Breast epithelium (tissue), 4 donors: ENCODE results near the gene FXYD2. TPM values are rescaled to one million over a fixed set of nuclear protein-coding genes. Genes with fewer than 3 reads are reported as not detected.

Experiments
- DNase-seq, 2 donors: peaks; one replicate each; pipeline ENCODE4 v3.0.0-alpha.2; 2019; ENCODE audit warnings: low spot score in 2 of 2
- H3K27ac ChIP-seq, 2 donors: fragments of 200-600 bp; sonication (generic) in 1 of 2; one replicate each; pipeline ENCODE4 v1.5.1; 2016 to 2019; ENCODE audit warnings: mild to moderate bottlenecking in 1 of 2
- H3K27me3 ChIP-seq, 2 donors: fragments of 200-600 bp; sonication (generic) in 1 of 2; one replicate each; pipeline versions ENCODE4 v1.5.1 to v1.6.0; 2017 to 2019; ENCODE audit warnings: control low read depth in 1 of 2, mild to moderate bottlenecking in 1 of 2
- H3K36me3 ChIP-seq: fragments of 200-600 bp; one replicate; pipeline ENCODE4 v1.5.1; 2019
- H3K4me1 ChIP-seq, 2 donors: fragments of 200-600 bp; sonication (generic); one replicate each; pipeline ENCODE4 v1.5.1; 2016 to 2019; ENCODE audit warnings: control low read depth in 1 of 2
- H3K4me3 ChIP-seq, 3 donors: fragments of 200-600 bp; sonication (generic); 1 replicate in 2 of 3; 2 replicates in 1 of 3; pipeline ENCODE4 v1.5.1; 2016 to 2019; ENCODE audit warnings: mild to moderate bottlenecking in 3 of 3, moderate library complexity in 2 of 3
- H3K9me3 ChIP-seq, 2 donors: fragments of 200-600 bp; sonication (generic) in 1 of 2; one replicate each; pipeline ENCODE4 v1.5.1; 2016 to 2019; ENCODE audit warnings: control low read depth in 1 of 2
- POLR2A ChIP-seq: fragments of 450-650 bp; IDR thresholded peaks from one replicate; pipeline ENCODE4 v1.6.1; 2016; ENCODE audit warnings: antibody characterized with exemption, mild to moderate bottlenecking, moderate library complexity
- POLR2AphosphoS5 ChIP-seq, 3 donors: sonication (generic); formaldehyde crosslinking; IDR thresholded peaks; one replicate each; pipeline ENCODE4 v1.6.1; 2017; ENCODE audit warnings: antibody characterized with exemption in 3 of 3
- intact Hi-C: fragments of 100-400 bp; cut with DNase I; formaldehyde crosslinking; loops from one replicate; pipeline ENCODE4 v1.15.1; 2023; ENCODE audit warnings: low total_unique reads
- total RNA-seq, 3 donors: library from RNA; depleted of rRNA; stranded (reverse); fragments of >200 nt; gene quantifications; one replicate each; pipeline ENCODE4 v1.1.0, GENCODE V29; 2016
- TF ChIP-seq, protein P1 (sequence below), 3 donors: fragments of 450-650 bp; IDR thresholded peaks; one replicate each; pipeline ENCODE4 v1.5.1; 2016 to 2017; ENCODE audit warnings: antibody characterized with exemption in 3 of 3, mild to moderate bottlenecking in 3 of 3, moderate library complexity in 3 of 3

Gene FXYD2
- total RNA-seq, 3 donors from 2014 or later: 0.66 to 2.0 (median 1.3) TPM

DNA sequence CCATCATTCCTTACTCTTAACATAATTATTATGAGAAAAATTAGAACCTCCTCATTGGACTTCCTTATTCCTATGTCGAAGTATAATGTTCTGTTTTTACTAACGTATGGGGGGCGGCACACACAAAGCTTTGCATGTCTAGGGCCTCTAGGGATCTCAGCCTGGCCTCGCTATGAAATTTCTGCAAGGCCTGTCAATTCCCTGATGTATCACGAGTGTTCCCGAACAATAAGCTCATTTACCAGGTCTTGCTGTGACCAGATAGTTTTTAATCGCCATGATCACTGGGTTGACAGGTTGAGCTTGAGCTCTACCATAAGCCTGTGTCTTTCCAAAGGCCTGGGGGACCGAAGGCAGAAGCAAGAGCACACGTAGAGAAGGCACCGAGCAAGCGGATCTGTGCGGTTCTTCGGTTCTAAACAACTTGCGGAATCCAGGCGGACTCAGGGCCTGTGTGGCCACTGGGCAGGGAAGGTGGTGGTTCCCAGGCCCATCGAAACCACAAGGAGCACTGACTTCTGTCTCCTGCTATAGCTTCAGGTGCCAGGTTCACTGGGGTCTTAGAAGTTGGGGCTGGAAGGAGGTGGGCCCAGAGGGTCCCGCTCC lies 10.4 kb upstream of the FXYD2 start:
- Histone ChIP-seq H3K4me3 (no peak overlapping the region), H3K27ac (no peak overlapping the region), H3K36me3 (no peaks in the 10 kb centered on the region), H3K9me3 (no peaks in the 10 kb centered on the region), H3K4me1 (no peaks in the 10 kb centered on the region), H3K27me3 (no peaks in the 10 kb centered on the region)
- TF ChIP-seq, protein P1, sequence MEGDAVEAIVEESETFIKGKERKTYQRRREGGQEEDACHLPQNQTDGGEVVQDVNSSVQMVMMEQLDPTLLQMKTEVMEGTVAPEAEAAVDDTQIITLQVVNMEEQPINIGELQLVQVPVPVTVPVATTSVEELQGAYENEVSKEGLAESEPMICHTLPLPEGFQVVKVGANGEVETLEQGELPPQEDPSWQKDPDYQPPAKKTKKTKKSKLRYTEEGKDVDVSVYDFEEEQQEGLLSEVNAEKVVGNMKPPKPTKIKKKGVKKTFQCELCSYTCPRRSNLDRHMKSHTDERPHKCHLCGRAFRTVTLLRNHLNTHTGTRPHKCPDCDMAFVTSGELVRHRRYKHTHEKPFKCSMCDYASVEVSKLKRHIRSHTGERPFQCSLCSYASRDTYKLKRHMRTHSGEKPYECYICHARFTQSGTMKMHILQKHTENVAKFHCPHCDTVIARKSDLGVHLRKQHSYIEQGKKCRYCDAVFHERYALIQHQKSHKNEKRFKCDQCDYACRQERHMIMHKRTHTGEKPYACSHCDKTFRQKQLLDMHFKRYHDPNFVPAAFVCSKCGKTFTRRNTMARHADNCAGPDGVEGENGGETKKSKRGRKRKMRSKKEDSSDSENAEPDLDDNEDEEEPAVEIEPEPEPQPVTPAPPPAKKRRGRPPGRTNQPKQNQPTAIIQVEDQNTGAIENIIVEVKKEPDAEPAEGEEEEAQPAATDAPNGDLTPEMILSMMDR (IDR thresholded peaks at IDR 0.05): no peak
- TF ChIP-seq POLR2AphosphoS5 (IDR thresholded peaks at IDR 0.05): no peak
- TF ChIP-seq POLR2A: no peak
- intact Hi-C loops: no loop called here
- no peak for DNase-seq

DNA sequence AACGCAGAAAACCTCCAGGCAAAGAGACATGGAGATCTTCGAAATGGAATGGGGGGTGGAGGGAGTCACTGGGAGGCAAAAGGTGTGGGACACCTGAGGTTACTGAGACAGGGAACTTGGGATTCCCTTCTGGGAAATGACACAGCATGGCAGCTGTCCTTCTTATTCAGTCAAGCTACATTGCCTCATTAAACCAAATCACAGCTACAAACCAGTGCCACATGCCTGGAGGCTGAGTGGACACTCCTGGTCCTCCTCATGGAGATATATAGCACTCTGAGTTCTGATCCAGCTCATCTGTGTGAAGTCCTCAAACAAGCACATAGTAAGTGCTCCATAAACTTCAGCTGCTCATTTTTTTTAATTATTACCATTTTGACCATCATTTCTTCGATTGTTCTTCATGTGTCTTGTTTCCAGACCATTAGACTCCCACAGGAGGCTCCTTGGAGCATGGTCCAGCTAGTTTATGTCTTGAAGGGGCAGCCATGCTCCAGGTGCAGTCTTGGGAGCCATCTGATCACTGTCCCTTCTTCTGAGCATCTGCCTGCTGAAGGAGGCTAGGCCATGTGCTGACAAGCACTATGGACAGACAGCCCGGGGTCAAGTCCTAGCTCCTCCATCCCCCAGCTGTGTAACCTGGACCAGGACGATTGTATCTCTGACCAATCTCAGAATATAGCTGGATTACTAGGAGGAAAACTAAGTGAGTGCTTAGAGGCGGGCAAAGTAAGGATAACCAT lies 9.7 kb upstream of the FXYD2 start:
- Histone ChIP-seq H3K27me3 (no peaks in the 10 kb centered on the region), H3K36me3 (no peaks in the 10 kb centered on the region), H3K4me1 (no peaks in the 10 kb centered on the region), H3K9me3 (no peaks in the 10 kb centered on the region), H3K4me3 (no peak overlapping the region), H3K27ac (peak overlapping the region; percentile 4 to 29)
- TF ChIP-seq POLR2AphosphoS5 (IDR thresholded peaks at IDR 0.05) (no peak), POLR2A (no peak)
- TF ChIP-seq, protein P1 (IDR thresholded peaks at IDR 0.05): no peak
- no peak for DNase-seq
- intact Hi-C loops: no loop called here

DNA sequence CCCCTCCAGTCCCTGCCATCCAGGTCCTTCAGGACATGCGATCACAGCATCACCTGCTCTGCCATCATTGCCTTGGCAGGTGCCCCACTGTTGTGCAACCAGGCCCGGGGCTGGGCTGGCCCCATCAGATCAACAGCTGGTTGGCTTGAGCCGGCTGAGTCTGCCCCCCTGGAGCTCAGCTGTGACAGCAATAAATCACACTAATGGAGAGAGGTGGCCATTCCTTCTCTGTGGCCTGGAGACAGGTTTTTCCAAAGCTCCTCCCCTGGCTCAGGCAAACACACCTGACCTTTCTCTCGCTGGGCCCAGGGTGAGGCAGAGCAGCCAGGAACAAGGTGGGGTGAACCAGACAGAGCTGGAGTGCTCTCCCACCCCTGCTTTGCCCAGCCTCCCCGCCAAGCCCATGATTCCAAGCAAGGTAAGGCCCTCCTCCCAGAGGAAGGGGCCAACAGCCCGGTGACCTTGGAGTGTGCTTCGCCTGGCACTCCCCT lies 8.9 kb upstream of the FXYD2 start:
- H3K36me3 ChIP-seq: no peaks in the 10 kb centered on the region
- peak; percentile 73 to 88 for DNase-seq
- no peaks in the 10 kb centered on the region for H3K9me3 ChIP-seq
- no peaks in the 10 kb centered on the region for H3K27me3 ChIP-seq
- no peaks in the 10 kb centered on the region for H3K4me1 ChIP-seq
- no peak overlapping the region for H3K4me3 ChIP-seq
- TF ChIP-seq POLR2AphosphoS5 (IDR thresholded peaks at IDR 0.05): peak in 2 of 3 donors; percentile 37 to 44
- TF ChIP-seq, protein P1 (IDR thresholded peaks at IDR 0.05): no peak
- intact Hi-C loops: no loop called here
- H3K27ac ChIP-seq: peak overlapping the region; percentile 4 to 29

DNA sequence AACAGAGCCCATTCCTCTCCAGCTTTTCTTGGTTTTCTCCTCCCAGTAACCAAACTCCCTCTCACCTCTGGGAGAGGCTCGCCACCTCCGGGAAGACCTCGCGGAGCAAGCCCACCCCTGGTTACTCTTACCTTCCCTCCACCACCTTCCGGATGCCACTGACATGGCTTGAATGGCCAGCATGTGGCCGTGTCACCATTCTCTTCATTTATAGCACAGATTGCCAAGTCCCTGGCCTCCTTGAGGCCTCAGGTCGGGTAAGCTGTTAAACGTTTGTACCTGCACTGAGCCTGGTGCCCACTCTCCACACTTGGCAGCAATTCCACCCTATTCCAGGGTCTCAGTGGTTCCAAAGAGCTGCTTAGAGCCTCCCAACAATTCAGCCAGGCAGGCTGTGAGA lies 8.0 kb upstream of the FXYD2 start:
- intact Hi-C loops: no loop called here
- DNase-seq: no peak

More for the DNA sequence above, 8.0 kb upstream of the FXYD2 start:
- H3K36me3 ChIP-seq: no peaks in the 10 kb centered on the region
- no peaks in the 10 kb centered on the region for H3K27me3 ChIP-seq
- no peak for TF ChIP-seq POLR2AphosphoS5 (IDR thresholded peaks at IDR 0.05)
- TF ChIP-seq POLR2A: no peak
- TF ChIP-seq, protein P1 (IDR thresholded peaks at IDR 0.05): no peak
- H3K9me3 ChIP-seq: no peaks in the 10 kb centered on the region
- H3K4me1 ChIP-seq: no peaks in the 10 kb centered on the region
- H3K27ac ChIP-seq: no peak overlapping the region
- no peak overlapping the region for H3K4me3 ChIP-seq
